Measurements from ENCODE around the gene FHL2.

DNA sequence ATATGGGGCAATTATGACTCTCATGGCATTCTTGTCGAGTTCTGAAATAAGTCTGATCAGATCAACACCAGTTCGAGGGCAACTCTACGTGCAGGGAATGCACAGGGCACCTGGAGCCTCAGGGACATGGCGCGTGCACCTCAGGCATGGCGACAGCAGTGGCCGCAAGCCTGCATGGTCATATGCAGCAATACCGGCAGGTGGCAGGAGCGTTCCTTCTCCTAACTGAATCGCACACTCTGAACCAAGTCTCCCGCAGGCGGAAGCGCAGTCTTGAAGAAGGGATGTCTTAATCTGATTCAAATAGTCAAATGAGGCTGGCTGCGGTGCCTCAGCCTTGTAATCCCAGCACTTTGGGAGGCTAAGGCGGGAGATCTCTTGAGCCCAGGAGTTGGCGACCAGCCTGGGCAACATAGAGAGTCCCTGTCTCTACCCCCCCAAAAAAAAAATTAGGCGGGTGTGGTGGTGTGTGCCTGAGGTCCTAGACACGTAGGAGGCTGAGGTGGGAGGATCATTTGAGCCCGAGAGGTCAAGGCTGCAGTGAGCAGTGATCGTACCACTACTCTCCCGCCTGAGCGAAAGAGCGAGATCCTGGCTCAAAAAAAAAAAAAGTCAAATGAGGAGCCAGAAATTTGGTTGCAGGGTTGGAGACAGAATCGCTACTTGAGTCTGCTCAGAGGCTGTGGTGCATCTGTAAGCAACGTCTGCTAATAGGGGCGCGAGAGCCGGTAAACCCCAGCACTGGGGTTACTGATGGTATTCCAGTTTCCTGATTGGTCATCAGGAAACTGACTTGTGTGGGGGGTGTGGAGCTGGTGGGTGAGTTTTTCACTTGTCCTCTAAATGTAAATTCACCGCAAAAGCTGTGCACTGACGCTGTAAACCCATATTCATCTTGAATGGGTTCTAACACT, 28.8 kb downstream of the FHL2 start:
- TF ChIP-seq, protein P1, sequence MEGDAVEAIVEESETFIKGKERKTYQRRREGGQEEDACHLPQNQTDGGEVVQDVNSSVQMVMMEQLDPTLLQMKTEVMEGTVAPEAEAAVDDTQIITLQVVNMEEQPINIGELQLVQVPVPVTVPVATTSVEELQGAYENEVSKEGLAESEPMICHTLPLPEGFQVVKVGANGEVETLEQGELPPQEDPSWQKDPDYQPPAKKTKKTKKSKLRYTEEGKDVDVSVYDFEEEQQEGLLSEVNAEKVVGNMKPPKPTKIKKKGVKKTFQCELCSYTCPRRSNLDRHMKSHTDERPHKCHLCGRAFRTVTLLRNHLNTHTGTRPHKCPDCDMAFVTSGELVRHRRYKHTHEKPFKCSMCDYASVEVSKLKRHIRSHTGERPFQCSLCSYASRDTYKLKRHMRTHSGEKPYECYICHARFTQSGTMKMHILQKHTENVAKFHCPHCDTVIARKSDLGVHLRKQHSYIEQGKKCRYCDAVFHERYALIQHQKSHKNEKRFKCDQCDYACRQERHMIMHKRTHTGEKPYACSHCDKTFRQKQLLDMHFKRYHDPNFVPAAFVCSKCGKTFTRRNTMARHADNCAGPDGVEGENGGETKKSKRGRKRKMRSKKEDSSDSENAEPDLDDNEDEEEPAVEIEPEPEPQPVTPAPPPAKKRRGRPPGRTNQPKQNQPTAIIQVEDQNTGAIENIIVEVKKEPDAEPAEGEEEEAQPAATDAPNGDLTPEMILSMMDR (IDR thresholded peaks at IDR 0.05): peak; percentile 89 to 97 (median 97)
- TF ChIP-seq POLR2AphosphoS5 (IDR thresholded peaks at IDR 0.05): peak in 2 of 3 donors; percentile 61 to 69
- no peak for TF ChIP-seq POLR2A (IDR thresholded peaks at IDR 0.05)

All from breast epithelium (tissue), 3 donors.